HG03064 (cell line): ENCODE measurements around the gene CALCA.

Source experiments
- ATAC-seq: cut with Tn5 transposase; IDR thresholded peaks from one replicate; pipeline ENCODE4 v1.9.1; 2021; ENCODE audit warnings: low read depth; ENCODE audit not compliant: unreplicated experiment

Gene CALCA

GRCh38 chr11:14949437-14950147 lies 22.6 kb downstream of the CALCA start:
- no peak for ATAC-seq

- no peak for ATAC-seq
Measured at GRCh38 chr11:14942745-14943144, 29.4 kb downstream of the CALCA start.

- no peak for ATAC-seq
Measured at GRCh38 chr11:14938936-14939335, 33.2 kb downstream of the CALCA start.

- ATAC-seq = no peak
Measured at GRCh38 chr11:14934641-14935351, 37.4 kb downstream of the CALCA start.

GRCh38 chr11:14932447-14932846 lies 39.7 kb downstream of the CALCA start:
- ATAC-seq = no peak

- ATAC-seq = no peak
Measured at GRCh38 chr11:14930369-14930768, 41.8 kb downstream of the CALCA start.

GRCh38 chr11:14927146-14927545 lies 45.0 kb downstream of the CALCA start:
- no peak for ATAC-seq

GRCh38 chr11:14924318-14924717 lies 47.8 kb downstream of the CALCA start:
- no peak for ATAC-seq
